ENCODE results near the gene PLEKHH1.

PLEKHH1 gene

GRCh38 chr14:67557118-67557517 is 24.0 kb downstream of the PLEKHH1 start:
- no peaks in the 10 kb centered on the region for H3K4me1 ChIP-seq (ENCODE audit: control insufficient read depth, low read length)
- H3F3A ChIP-seq (ENCODE audit: control insufficient read depth, insufficient read depth): no peaks in the 10 kb centered on the region
- no peak for TF ChIP-seq EZH2phosphoT487 (IDR thresholded peaks at IDR 0.05; ENCODE audit: borderline replicate concordance, low read length)
- TF ChIP-seq CTCF (IDR thresholded peaks at IDR 0.05; ENCODE audit: low read depth, low read length, poor library complexity, severe bottlenecking): no peak
- no peaks in the 10 kb centered on the region for H3K79me2 ChIP-seq (ENCODE audit: control insufficient read depth, low read length)
- H3K36me3 ChIP-seq (ENCODE audit: control insufficient read depth, low read length): no peaks in the 10 kb centered on the region
- H4K20me1 ChIP-seq (ENCODE audit: control insufficient read depth, insufficient read depth, low read depth, low read length): no peaks in the 10 kb centered on the region
- H3K9me2 ChIP-seq (replicated peaks; ENCODE audit: control insufficient read depth, low read length): no peaks in the 10 kb centered on the region
- no peak overlapping the region for H3K27ac ChIP-seq (ENCODE audit: low read depth, low read length)
- no peaks in the 10 kb centered on the region for H3K9me3 ChIP-seq (ENCODE audit: control insufficient read depth, insufficient read depth, low read length)
- no peak overlapping the region for H3K4me3 ChIP-seq (ENCODE audit: low read length)
- H3K4me2 ChIP-seq (ENCODE audit: low read length): no peak overlapping the region
- peaks cover 15% of the 10 kb centered on the region for H3K27me3 ChIP-seq (ENCODE audit: control insufficient read depth, low read length)

GRCh38 chr14:67557656-67558055 is 24.6 kb downstream of the PLEKHH1 start:
- no peak overlapping the region for H3K4me2 ChIP-seq (ENCODE audit: low read length)
- no peaks in the 10 kb centered on the region for H3K9me3 ChIP-seq (ENCODE audit: control insufficient read depth, insufficient read depth, low read length)
- H3K4me3 ChIP-seq (ENCODE audit: low read length): no peak overlapping the region
- no peaks in the 10 kb centered on the region for H3K36me3 ChIP-seq (ENCODE audit: control insufficient read depth, low read length)
- no peak overlapping the region for H3K27ac ChIP-seq (ENCODE audit: low read depth, low read length)
- H3F3A ChIP-seq (ENCODE audit: control insufficient read depth, insufficient read depth): no peaks in the 10 kb centered on the region
- peaks cover 15% of the 10 kb centered on the region for H3K27me3 ChIP-seq (ENCODE audit: control insufficient read depth, low read length)
- no peak for TF ChIP-seq EZH2phosphoT487 (IDR thresholded peaks at IDR 0.05; ENCODE audit: borderline replicate concordance, low read length)
- no peak for TF ChIP-seq CTCF (IDR thresholded peaks at IDR 0.05; ENCODE audit: low read depth, low read length, poor library complexity, severe bottlenecking)
- H3K79me2 ChIP-seq (ENCODE audit: control insufficient read depth, low read length): no peaks in the 10 kb centered on the region
- no peaks in the 10 kb centered on the region for H3K4me1 ChIP-seq (ENCODE audit: control insufficient read depth, low read length)
- H4K20me1 ChIP-seq (ENCODE audit: control insufficient read depth, insufficient read depth, low read depth, low read length): no peaks in the 10 kb centered on the region
- H3K9me2 ChIP-seq (replicated peaks; ENCODE audit: control insufficient read depth, low read length): no peaks in the 10 kb centered on the region

GRCh38 chr14:67559639-67560038 is 26.5 kb downstream of the PLEKHH1 start:
- H3K4me2 ChIP-seq (ENCODE audit: low read length): no peak overlapping the region
- no peak for TF ChIP-seq CTCF (IDR thresholded peaks at IDR 0.05; ENCODE audit: low read depth, low read length, poor library complexity, severe bottlenecking)
- no peak for TF ChIP-seq EZH2phosphoT487 (IDR thresholded peaks at IDR 0.05; ENCODE audit: borderline replicate concordance, low read length)
- no peaks in the 10 kb centered on the region for H3K4me1 ChIP-seq (ENCODE audit: control insufficient read depth, low read length)
- no peaks in the 10 kb centered on the region for H3F3A ChIP-seq (ENCODE audit: control insufficient read depth, insufficient read depth)
- no peak overlapping the region for H3K4me3 ChIP-seq (ENCODE audit: low read length)
- no peaks in the 10 kb centered on the region for H3K9me3 ChIP-seq (ENCODE audit: control insufficient read depth, insufficient read depth, low read length)
- H4K20me1 ChIP-seq (ENCODE audit: control insufficient read depth, insufficient read depth, low read depth, low read length): no peaks in the 10 kb centered on the region
- peaks cover 12% of the 10 kb centered on the region for H3K27me3 ChIP-seq (ENCODE audit: control insufficient read depth, low read length)
- H3K27ac ChIP-seq (ENCODE audit: low read depth, low read length): no peak overlapping the region
- no peaks in the 10 kb centered on the region for H3K36me3 ChIP-seq (ENCODE audit: control insufficient read depth, low read length)
- H3K79me2 ChIP-seq (ENCODE audit: control insufficient read depth, low read length): no peaks in the 10 kb centered on the region
- H3K9me2 ChIP-seq (replicated peaks; ENCODE audit: control insufficient read depth, low read length): no peaks in the 10 kb centered on the region

Data from DOHH2 (cell line).